Spleen (tissue), 11 donors: ENCODE measurements around the gene KIF1A. TPM values are rescaled to one million over a fixed set of nuclear protein-coding genes. Genes with fewer than 3 reads are reported as not detected.

Experiments
- DNase-seq: peaks from one replicate; pipeline ENCODE4 v3.0.0-alpha.2; 2020
- H3K27ac ChIP-seq, 8 donors: fragments of 200-600 bp; sonication (generic) in 7 of 8; 1 replicate in 4 of 8; 2 replicates in 4 of 8; pipeline versions ENCODE4 v1.5.0 to v1.8.0; 2016 to 2021; ENCODE audit warnings: inconsistent platforms in 4 of 8, mild to moderate bottlenecking in 4 of 8, moderate library complexity in 1 of 8
- H3K27me3 ChIP-seq, 7 donors: fragments of 200-600 bp; sonication (generic) in 6 of 7; replicated peaks in 1 of 7; 1 replicate in 4 of 7; 2 replicates in 3 of 7; pipeline versions ENCODE4 v1.5.0 to v1.8.0; 2016 to 2021; ENCODE audit warnings: inconsistent platforms in 3 of 7, mild to moderate bottlenecking in 1 of 7
- H3K36me3 ChIP-seq, 6 donors: fragments of 200-600 bp; sonication (generic) in 5 of 6; 1 replicate in 4 of 6; 2 replicates in 2 of 6; pipeline versions ENCODE4 v1.5.0 to v1.8.0; 2016 to 2021; ENCODE audit warnings: inconsistent platforms in 2 of 6
- H3K4me1 ChIP-seq, 6 donors: fragments of 200-600 bp; sonication (generic) in 5 of 6; 1 replicate in 3 of 6; 2 replicates in 3 of 6; pipeline versions ENCODE4 v1.5.0 to v1.8.0; 2016 to 2021; ENCODE audit warnings: inconsistent platforms in 3 of 6
- H3K4me3 ChIP-seq, 8 donors: fragments of 200-600 bp; sonication (generic) in 7 of 8; 1 replicate in 4 of 8; 2 replicates in 4 of 8; pipeline versions ENCODE4 v1.5.0 to v1.8.0; 2016 to 2021; ENCODE audit warnings: inconsistent platforms in 4 of 8, mild to moderate bottlenecking in 4 of 8, moderate library complexity in 2 of 8
- H3K9me3 ChIP-seq, 8 donors: fragments of 200-600 bp; sonication (generic) in 7 of 8; 1 replicate in 4 of 8; 2 replicates in 4 of 8; pipeline versions ENCODE4 v1.5.0 to v1.8.0; 2016 to 2021; ENCODE audit warnings: inconsistent platforms in 4 of 8
- CTCF ChIP-seq, 11 experiments: fragments of 200-600 bp in 7 of 11; fragments of 450-650 bp in 4 of 11; sonication (generic) in 4 of 11; IDR thresholded peaks in 8 of 11; conservative IDR thresholded peaks in 3 of 11; 1 replicate in 7 of 11; 2 replicates in 4 of 11; pipeline versions ENCODE4 v1.4.0 to v1.8.0; 2016 to 2021; ENCODE audit warnings: antibody characterized with exemption in 11 of 11, inconsistent platforms in 4 of 11, mild to moderate bottlenecking in 1 of 11
- POLR2A ChIP-seq, 3 donors: fragments of 450-650 bp; IDR thresholded peaks; one replicate each; pipeline ENCODE4 v1.5.1; 2017; ENCODE audit warnings: antibody characterized with exemption in 3 of 3, mild to moderate bottlenecking in 1 of 3
- POLR2AphosphoS5 ChIP-seq, 3 donors: sonication (generic); formaldehyde crosslinking; IDR thresholded peaks; one replicate each; pipeline ENCODE4 v1.5.1; 2017; ENCODE audit warnings: antibody characterized with exemption in 3 of 3
- WGBS, 5 donors: extraction: QIAGEN DNeasy Blood & Tissue Kit in 3 of 5; methylation state at CpG; one replicate each; pipeline versions ENCODE4 v1.1.5 to v1.1.7; 2013 to 2018; 5-methylcytosine and 5-hydroxymethylcytosine counted together
- intact Hi-C: fragments of 100-400 bp; cut with DNase I; formaldehyde crosslinking; loops from one replicate; pipeline ENCODE4 v1.15.0; 2023; ENCODE audit warnings: low total_unique reads
- polyA plus RNA-seq, 3 donors: library from polyadenylated mRNA; stranded (reverse); fragments of 200-250 nt; gene quantifications; one replicate each; pipeline ENCODE4 v1.2.1, GENCODE V29; 2013
- total RNA-seq, 7 donors: library from RNA; depleted of rRNA in 3 of 7; stranded (reverse); fragments of >200 nt in 3 of 7; fragmentation: NEBNext Ultra II Directional in 4 of 7; extraction: Animal tissue kit (Norgen Biotek cat#: 25700) in 4 of 7; gene quantifications; one replicate each; pipeline versions ENCODE4 v1.1.0 to v1.2.1, GENCODE V29; 2016 to 2021
- donor health status: healthy with polysubstance abuse.
- donor health status: DM: no; HTN: no; CAD: no; lungs with moderate emphysema.
- donor health status: DM: no; HTN: no; CAD: no.
- donor health status: Bipolar disorder and iron deficiency.
- donor health status: healthy.
- donor health status: DM: no; HTN: no; CAD: no.
- donor health status: DM: yes; HTN: yes; CAD: no.

KIF1A gene
- total and polyA plus RNA-seq, 10 donors: 0.02 to 2.0 (median 0.55) TPM; not detected in 1

GRCh38 chr2:240704651-240705050 lies 115.4 kb downstream of the KIF1A start:
- no peaks in the 10 kb centered on the region for H3K9me3 ChIP-seq
- 65 to 76% (median 67%) methylated on average over 14 to 19 of the region's 19 CpGs for WGBS, 5 donors
- intact Hi-C loops: no loop called here
- TF ChIP-seq POLR2A (IDR thresholded peaks at IDR 0.05) (no peak), POLR2AphosphoS5 (IDR thresholded peaks at IDR 0.05) (no peak), CTCF (IDR thresholded peaks at IDR 0.05 in 8 of 11, conservative IDR thresholded peaks at IDR 0.05 in 3 of 11) (no peak)
- no peaks in the 10 kb centered on the region for H3K36me3 ChIP-seq
- H3K4me3 ChIP-seq: no peak overlapping the region
- peak; percentile 65 for DNase-seq
- H3K27me3 ChIP-seq: peaks cover 0 to 68% (median 6%) of the 10 kb centered on the region in 7 donors
- no peak overlapping the region for H3K27ac ChIP-seq
- H3K4me1 ChIP-seq: peaks cover 0 to 12% (median 0%) of the 10 kb centered on the region in 6 donors

- Histone ChIP-seq H3K36me3 (no peaks in the 10 kb centered on the region), H3K4me1 (peaks cover 0 to 12% (median 0%) of the 10 kb centered on the region in 6 donors), H3K27me3 (peaks cover 0 to 70% (median 6%) of the 10 kb centered on the region in 7 donors), H3K4me3 (no peak overlapping the region), H3K9me3 (no peaks in the 10 kb centered on the region), H3K27ac (no peak overlapping the region)
- peak; percentile 69 for DNase-seq
- intact Hi-C loops: no loop called here
- no peak for TF ChIP-seq POLR2A (IDR thresholded peaks at IDR 0.05)
- TF ChIP-seq CTCF (IDR thresholded peaks at IDR 0.05 in 8 of 11, conservative IDR thresholded peaks at IDR 0.05 in 3 of 11): no peak
- TF ChIP-seq POLR2AphosphoS5 (IDR thresholded peaks at IDR 0.05): no peak
- 71 to 88% (median 80%) methylated on average over 11 to 18 of the region's 18 CpGs for WGBS, 5 donors
Observed at GRCh38 chr2:240703417-240704341, 116.3 kb downstream of the KIF1A start.

- H3K27ac ChIP-seq: no peak overlapping the region
- H3K27me3 ChIP-seq: peaks cover 0 to 65% (median 6%) of the 10 kb centered on the region in 7 donors
- peaks cover 0 to 12% (median 0%) of the 10 kb centered on the region in 6 donors for H3K4me1 ChIP-seq
- H3K9me3 ChIP-seq: no peaks in the 10 kb centered on the region
- WGBS, 5 donors: 73 to 86% (median 80%) methylated on average over 9 of the region's 9 CpGs
- no peak overlapping the region for H3K4me3 ChIP-seq
- H3K36me3 ChIP-seq: no peaks in the 10 kb centered on the region
- intact Hi-C loops: no loop called here
- TF ChIP-seq CTCF (IDR thresholded peaks at IDR 0.05 in 8 of 11, conservative IDR thresholded peaks at IDR 0.05 in 3 of 11) (no peak), POLR2A (IDR thresholded peaks at IDR 0.05) (no peak), POLR2AphosphoS5 (IDR thresholded peaks at IDR 0.05) (no peak)
- peak; percentile 41 for DNase-seq
Observed at GRCh38 chr2:240702640-240703011, 117.4 kb downstream of the KIF1A start.
